IMR-90 (cell line): ENCODE measurements around the gene TRIM33. TPM values are rescaled to one million over a fixed set of nuclear protein-coding genes. Genes with fewer than 3 reads are reported as not detected.
A peak's percentile ranks its signal among the peaks of the same experiment; 100 is the strongest.

Source experiments
- ATAC-seq: fragments of 200-7000 bp; cut with Tn5 transposase; 2 replicates; pipeline ENCODE4 v1.9.1; 2020; ENCODE audit warnings: low read depth, mild to moderate bottlenecking, moderate library complexity
- BruUV-seq: library from RNA; stranded (reverse); fragments of 400-500 nt; replicated peaks from 2 replicates; lab custom pipeline; 2021; lab: Mats Ljungman, UMichigan
- CTCF ChIA-PET: fragments of 300-600 bp; formaldehyde crosslinking; extraction: SDS; loops from one replicate; lab custom pipeline; 2021; ENCODE audit warnings: antibody characterized with exemption; lab: Yijun Ruan, JAX
- POLR2A ChIA-PET: fragments of 300-600 bp; sonication (Branson Sonifier 250); formaldehyde crosslinking; loops from one replicate; lab custom pipeline; 2022; ENCODE audit warnings: antibody characterized with exemption; ENCODE audit not compliant: unreplicated experiment; lab: Charles Lee
- DNase-seq: peaks from one replicate; pipeline ENCODE4 v3.0.0; 2013
- H2AFZ ChIP-seq: replicated peaks from 2 replicates; pipeline ENCODE3; 2013; ENCODE audit warnings: low read length, mild to moderate bottlenecking; ENCODE audit not compliant: poor library complexity
- H2AK5ac ChIP-seq: 2 replicates; pipeline ENCODE4 v1.6.1; 2013; ENCODE audit warnings: low read depth, low read length, inconsistent platforms
- H2AK9ac ChIP-seq: replicated peaks from 2 replicates; pipeline ENCODE3; 2013; ENCODE audit warnings: mild to moderate bottlenecking, low read depth, low read length, moderate library complexity; ENCODE audit not compliant: poor library complexity
- H2BK120ac ChIP-seq: 2 replicates; pipeline ENCODE4 v1.6.1; 2013; ENCODE audit warnings: low read depth, low read length, inconsistent platforms
- H2BK15ac ChIP-seq: 3 replicates; pipeline ENCODE4 v1.6.1; 2013; ENCODE audit warnings: low read depth, low read length, inconsistent platforms
- H2BK20ac ChIP-seq: 2 replicates; pipeline ENCODE4 v1.6.1; 2013; ENCODE audit warnings: low read depth, mild to moderate bottlenecking, inconsistent platforms, low read length, moderate library complexity
- H2BK5ac ChIP-seq: 2 replicates; pipeline ENCODE4 v1.6.1; 2013; ENCODE audit warnings: mild to moderate bottlenecking, low read depth, low read length, inconsistent platforms; ENCODE audit not compliant: poor library complexity, severe bottlenecking
- H3K14ac ChIP-seq: replicated peaks from 2 replicates; pipeline ENCODE4 v1.6.1; 2013; ENCODE audit warnings: low read depth, low read length, inconsistent platforms
- H3K18ac ChIP-seq: 2 replicates; pipeline ENCODE4 v1.6.1; 2013; ENCODE audit warnings: low read depth, low read length, control low read depth
- H3K23ac ChIP-seq: 2 replicates; pipeline ENCODE4 v1.6.1; 2013; ENCODE audit warnings: low read depth, low read length, inconsistent platforms
- H3K27ac ChIP-seq: 2 replicates; pipeline ENCODE4 v1.5.1; 2013; ENCODE audit warnings: mild to moderate bottlenecking, control low read depth, low read length; ENCODE audit not compliant: insufficient read depth
- H3K27me3 ChIP-seq: 2 replicates; pipeline ENCODE4 v1.6.1; 2013; ENCODE audit warnings: low read length; ENCODE audit not compliant: control insufficient read depth, insufficient read depth
- H3K36me3 ChIP-seq: 2 replicates; pipeline ENCODE4 v1.6.1; 2013; ENCODE audit warnings: low read length, mixed read lengths; ENCODE audit not compliant: control insufficient read depth, insufficient read depth
- H3K4ac ChIP-seq: 2 replicates; pipeline ENCODE4 v1.6.1; 2013; ENCODE audit warnings: low read depth, low read length, inconsistent platforms
- H3K4me1 ChIP-seq: 2 replicates; pipeline ENCODE4 v1.6.1; 2013; ENCODE audit warnings: low read length, mixed read lengths; ENCODE audit not compliant: control insufficient read depth, insufficient read depth
- H3K4me2 ChIP-seq: 2 replicates; pipeline ENCODE4 v1.6.1; 2013; ENCODE audit warnings: low read depth, mild to moderate bottlenecking, control low read depth, low read length, moderate library complexity
- H3K4me3 ChIP-seq: 2 replicates; pipeline ENCODE4 v1.5.1; 2013; ENCODE audit warnings: low read depth, mild to moderate bottlenecking, control low read depth, low read length, moderate library complexity; ENCODE audit not compliant: insufficient read depth
- H3K56ac ChIP-seq: 2 replicates; pipeline ENCODE4 v1.6.1; 2013; ENCODE audit warnings: low read length, inconsistent platforms; ENCODE audit not compliant: insufficient read depth; ENCODE audit errors: extremely low read depth
- H3K79me1 ChIP-seq, 2 experiments: 2 replicates each; pipeline ENCODE4 v1.6.1; 2013; ENCODE audit warnings: low read length in 2 of 2, inconsistent platforms in 1 of 2, low read depth in 1 of 2
- H3K9ac ChIP-seq: 2 replicates; pipeline ENCODE4 v1.6.1; 2013; ENCODE audit warnings: low read depth, low read length, control low read depth
- H3K9me1 ChIP-seq: 2 replicates; pipeline ENCODE4 v1.6.1; 2013; ENCODE audit warnings: low read length, inconsistent platforms; ENCODE audit not compliant: insufficient read depth
- H3K9me3 ChIP-seq: 2 replicates; pipeline ENCODE4 v1.6.1; 2013; ENCODE audit warnings: low read length; ENCODE audit not compliant: control insufficient read depth, insufficient read depth
- H4K20me1 ChIP-seq: 2 replicates; pipeline ENCODE4 v1.6.1; 2013; ENCODE audit warnings: low read length, inconsistent platforms; ENCODE audit not compliant: insufficient read depth
- H4K5ac ChIP-seq: 2 replicates; pipeline ENCODE4 v1.6.1; 2013; ENCODE audit warnings: mild to moderate bottlenecking, low read depth, low read length, control low read depth
- H4K8ac ChIP-seq, 2 experiments: 2 replicates each; pipeline ENCODE4 v1.6.1; 2013; ENCODE audit warnings: low read depth in 2 of 2, low read length in 2 of 2, control low read depth in 1 of 2, inconsistent platforms in 1 of 2
- H4K91ac ChIP-seq: 2 replicates; pipeline ENCODE4 v1.6.1; 2013; ENCODE audit warnings: low read depth, low read length, inconsistent platforms; ENCODE audit not compliant: insufficient read depth
- BHLHE40 ChIP-seq: fragments of 150-350 bp; IDR thresholded peaks from 2 replicates; pipeline ENCODE4 v1.6.1; 2016; ENCODE audit warnings: mild to moderate bottlenecking, low read depth, low read length
- CEBPB ChIP-seq: IDR thresholded peaks from 2 replicates; pipeline ENCODE4 v1.6.1; 2012; ENCODE audit warnings: low read depth, low read length, improper control_type of control experiment
- CHD1 ChIP-seq: IDR thresholded peaks from 2 replicates; pipeline ENCODE4 v1.6.1; 2012; ENCODE audit warnings: low read depth, low read length, improper control_type of control experiment
- FOS ChIP-seq: fragments of 150-350 bp; IDR thresholded peaks from 2 replicates; pipeline ENCODE4 v1.6.1; 2016; ENCODE audit warnings: low read depth, low read length
- MAFK ChIP-seq: IDR thresholded peaks from 2 replicates; pipeline ENCODE4 v1.6.1; 2012; ENCODE audit warnings: low read depth, low read length, improper control_type of control experiment
- MAZ ChIP-seq: IDR thresholded peaks from 2 replicates; pipeline ENCODE4 v1.6.1; 2012; ENCODE audit warnings: low read depth, mild to moderate bottlenecking, low read length, improper control_type of control experiment, moderate library complexity, borderline replicate concordance
- MXI1 ChIP-seq: IDR thresholded peaks from 2 replicates; pipeline ENCODE4 v1.6.1; 2012; ENCODE audit warnings: low read depth, mild to moderate bottlenecking, low read length, moderate library complexity, borderline replicate concordance
- NFE2L2 ChIP-seq: fragments of 150-350 bp; IDR thresholded peaks from 2 replicates; pipeline ENCODE4 v1.6.1; 2016; ENCODE audit warnings: low read depth, mild to moderate bottlenecking, low read length
- POLR2A ChIP-seq: IDR thresholded peaks from 2 replicates; pipeline ENCODE4 v1.6.1; 2012; ENCODE audit warnings: mild to moderate bottlenecking, low read depth, low read length
- RAD21 ChIP-seq: IDR thresholded peaks from 2 replicates; pipeline ENCODE4 v1.6.1; 2012; ENCODE audit warnings: low read length, improper control_type of control experiment
- RFX5 ChIP-seq: IDR thresholded peaks from 2 replicates; pipeline ENCODE4 v1.8.0; 2012; ENCODE audit warnings: low read depth, mild to moderate bottlenecking, low read length, moderate library complexity
- SMC3 ChIP-seq: fragments of 150-350 bp; IDR thresholded peaks from 2 replicates; pipeline ENCODE4 v1.6.1; 2016; ENCODE audit warnings: low read depth, mild to moderate bottlenecking, antibody characterized with exemption, low read length, moderate library complexity
- WGBS, 2 experiments: methylation state at CpG; one replicate each; pipeline versions ENCODE4 v1.1.5 to v1.1.7; 2013; ENCODE audit warnings: missing lambda C conversion rate in 2 of 2; ENCODE audit not compliant: insufficient read length in 1 of 2; ENCODE audit errors: extremely low coverage in 2 of 2; 5-methylcytosine and 5-hydroxymethylcytosine counted together
- dilution Hi-C: fragments of 300-500 bp; cut with HindIII; formaldehyde crosslinking; loops from one replicate; pipeline ENCODE4 v1.14.3; 2018; ENCODE audit warnings: low sequenced_read_pairs; ENCODE audit not compliant: unreplicated experiment
- in situ Hi-C: fragments of 300-500 bp; cut with MboI; formaldehyde crosslinking; loops from 3 replicates; pipeline ENCODE4 v1.14.3; 2019; ENCODE audit warnings: low sequenced_read_pairs, inconsistent platforms, mixed read lengths
- intact Hi-C: fragments of 100-400 bp; cut with micrococcal nuclease; formaldehyde crosslinking; loops from 2 replicates; pipeline ENCODE4 v1.10.0; 2022
- polyA plus RNA-seq, 3 experiments: library from polyadenylated mRNA; depleted of rRNA; stranded (reverse); fragments of >200 nt; gene quantifications; 2 replicates each; pipeline ENCODE4 v1.2.3, GENCODE V29; 2012; ENCODE audit warnings: low replicate concordance in 1 of 3
- total RNA-seq: library from RNA; depleted of rRNA; stranded (reverse); fragments of >200 nt; gene quantifications from 2 replicates; pipeline ENCODE4 v1.2.3, GENCODE V29; 2012
- TF ChIP-seq, protein P1 (sequence below): fragments of 150-350 bp; IDR thresholded peaks from 2 replicates; pipeline ENCODE4 v1.6.1; 2017; ENCODE audit warnings: mild to moderate bottlenecking, antibody characterized with exemption, low read length, low read depth
- TF ChIP-seq, protein P2 (sequence below): fragments of 150-350 bp; IDR thresholded peaks from 2 replicates; pipeline ENCODE4 v1.6.1; 2016; ENCODE audit warnings: low read depth, mild to moderate bottlenecking, low read length, moderate library complexity, borderline replicate concordance
- TF ChIP-seq, protein P3 (sequence below): conservative IDR thresholded peaks from 2 replicates; pipeline ENCODE4 v1.5.1; 2012; ENCODE audit warnings: mild to moderate bottlenecking, low read depth, low read length, improper control_type of control experiment

Gene TRIM33
- total and polyA plus RNA-seq, 2 of the 4 experiments (the other 2 are of a cell fraction): 9.5 to 40.1 TPM

DNA sequence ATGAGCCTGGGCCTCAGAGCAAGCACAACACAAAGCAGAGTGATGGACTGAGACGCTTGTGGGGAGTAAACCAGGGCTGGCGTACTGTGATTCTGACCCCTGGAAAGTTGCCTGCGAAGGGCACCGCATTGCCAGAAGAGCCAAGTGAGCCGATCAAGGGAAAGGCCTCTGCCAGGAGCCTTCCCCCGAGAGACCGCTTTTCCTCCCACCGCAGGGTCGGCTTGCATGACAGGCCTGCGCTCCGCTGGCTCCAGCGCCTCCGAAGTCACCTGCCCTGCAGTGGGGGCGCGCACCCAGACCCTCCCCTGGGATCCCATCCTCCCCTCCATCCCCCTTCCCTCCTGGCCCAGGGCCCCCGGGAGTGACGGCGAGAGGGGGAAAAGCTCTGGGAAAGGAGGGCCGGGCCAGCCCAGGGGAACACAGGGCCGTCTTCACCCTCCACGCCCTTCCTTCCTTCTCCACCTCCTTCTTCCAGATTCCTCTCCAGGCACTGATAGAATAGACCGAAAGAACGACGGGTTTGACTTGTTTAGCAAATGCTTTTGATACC, 165.0 kb downstream of the TRIM33 start:
- Histone ChIP-seq H3K18ac (peak overlapping the region; percentile 68), H3K79me1 (no peaks in the 10 kb centered on the region), H4K8ac (peak overlapping the region; percentile 57 to 95), H3K27me3 (peaks cover 3% of the 10 kb centered on the region; the same call in 1 of the 2 replicates), H2AK5ac (peak overlapping the region; percentile 64; the same call in 1 of the 2 replicates), H3K9me3 (no peaks in the 10 kb centered on the region), H3K36me3 (no peaks in the 10 kb centered on the region), H3K27ac (0 out of 2 replicates have a peak overlapping the region, but pooled peaks have one; percentile 8), H3K23ac (peak overlapping the region; percentile 98), H2BK20ac (peak overlapping the region; percentile 96), H3K14ac (peak overlapping the region; percentile 97), H4K20me1 (no peaks in the 10 kb centered on the region), H2BK15ac (peak overlapping the region; percentile 89; the same call in 1 of the 3 replicates), H4K91ac (peak overlapping the region; percentile 95), H2BK120ac (peak overlapping the region; percentile 98), H3K4me1 (peaks cover 6% of the 10 kb centered on the region; the same call in 1 of the 2 replicates), H2AK9ac (peak overlapping the region; percentile 52), H3K9me1 (no peaks in the 10 kb centered on the region; the same call in 1 of the 2 replicates), H3K4ac (peak overlapping the region; percentile 94), H3K9ac (peak overlapping the region; percentile 62), H3K56ac (peak overlapping the region; percentile 75), H2AFZ (peak overlapping the region; percentile 96), H3K4me2 (peak overlapping the region; percentile 79), H2BK5ac (peak overlapping the region; percentile 39), H3K4me3 (peak overlapping the region; percentile 49), H4K5ac (peak overlapping the region; percentile 74)
- 60% methylated on average over 3 of the region's 24 CpGs; no CpG with 5 or more reads in 1 of the 2 experiments for WGBS, 2 experiments
- no peak for DNase-seq
- dilution Hi-C loops (no loop called here), in situ Hi-C loops (no loop called here), intact Hi-C loops (loop anchor here (1.0 to 5.0 kb wide), 7 partner anchors 64 to 369 kb away; partner anchors contain the start of genes DENND2C, OLFML3 and TRIM33)
- peak; percentile 61 for ATAC-seq
- ChIA-PET POLR2A (no interaction called here), CTCF (interaction anchor here (0.7 to 1.9 kb wide), 5 partner anchors 24 to 369 kb away, joined by 3 to 11 read pairs (median 5); no protein-coding TSS in a partner anchor)
- BruUV-seq: no TSS peak
- no peak for TF ChIP-seq POLR2A
- no peak for TF ChIP-seq CHD1
- TF ChIP-seq CEBPB: no peak
- TF ChIP-seq, protein P1, sequence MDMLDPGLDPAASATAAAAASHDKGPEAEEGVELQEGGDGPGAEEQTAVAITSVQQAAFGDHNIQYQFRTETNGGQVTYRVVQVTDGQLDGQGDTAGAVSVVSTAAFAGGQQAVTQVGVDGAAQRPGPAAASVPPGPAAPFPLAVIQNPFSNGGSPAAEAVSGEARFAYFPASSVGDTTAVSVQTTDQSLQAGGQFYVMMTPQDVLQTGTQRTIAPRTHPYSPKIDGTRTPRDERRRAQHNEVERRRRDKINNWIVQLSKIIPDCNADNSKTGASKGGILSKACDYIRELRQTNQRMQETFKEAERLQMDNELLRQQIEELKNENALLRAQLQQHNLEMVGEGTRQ: no peak
- no peak for TF ChIP-seq MAZ
- no peak for TF ChIP-seq MXI1
- TF ChIP-seq NFE2L2: no peak
- TF ChIP-seq, protein P2, sequence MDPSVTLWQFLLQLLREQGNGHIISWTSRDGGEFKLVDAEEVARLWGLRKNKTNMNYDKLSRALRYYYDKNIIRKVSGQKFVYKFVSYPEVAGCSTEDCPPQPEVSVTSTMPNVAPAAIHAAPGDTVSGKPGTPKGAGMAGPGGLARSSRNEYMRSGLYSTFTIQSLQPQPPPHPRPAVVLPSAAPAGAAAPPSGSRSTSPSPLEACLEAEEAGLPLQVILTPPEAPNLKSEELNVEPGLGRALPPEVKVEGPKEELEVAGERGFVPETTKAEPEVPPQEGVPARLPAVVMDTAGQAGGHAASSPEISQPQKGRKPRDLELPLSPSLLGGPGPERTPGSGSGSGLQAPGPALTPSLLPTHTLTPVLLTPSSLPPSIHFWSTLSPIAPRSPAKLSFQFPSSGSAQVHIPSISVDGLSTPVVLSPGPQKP: no peak
- no peak for TF ChIP-seq BHLHE40
- TF ChIP-seq, protein P3, sequence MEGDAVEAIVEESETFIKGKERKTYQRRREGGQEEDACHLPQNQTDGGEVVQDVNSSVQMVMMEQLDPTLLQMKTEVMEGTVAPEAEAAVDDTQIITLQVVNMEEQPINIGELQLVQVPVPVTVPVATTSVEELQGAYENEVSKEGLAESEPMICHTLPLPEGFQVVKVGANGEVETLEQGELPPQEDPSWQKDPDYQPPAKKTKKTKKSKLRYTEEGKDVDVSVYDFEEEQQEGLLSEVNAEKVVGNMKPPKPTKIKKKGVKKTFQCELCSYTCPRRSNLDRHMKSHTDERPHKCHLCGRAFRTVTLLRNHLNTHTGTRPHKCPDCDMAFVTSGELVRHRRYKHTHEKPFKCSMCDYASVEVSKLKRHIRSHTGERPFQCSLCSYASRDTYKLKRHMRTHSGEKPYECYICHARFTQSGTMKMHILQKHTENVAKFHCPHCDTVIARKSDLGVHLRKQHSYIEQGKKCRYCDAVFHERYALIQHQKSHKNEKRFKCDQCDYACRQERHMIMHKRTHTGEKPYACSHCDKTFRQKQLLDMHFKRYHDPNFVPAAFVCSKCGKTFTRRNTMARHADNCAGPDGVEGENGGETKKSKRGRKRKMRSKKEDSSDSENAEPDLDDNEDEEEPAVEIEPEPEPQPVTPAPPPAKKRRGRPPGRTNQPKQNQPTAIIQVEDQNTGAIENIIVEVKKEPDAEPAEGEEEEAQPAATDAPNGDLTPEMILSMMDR: no peak
- no peak for TF ChIP-seq RFX5
- no peak for TF ChIP-seq FOS
- no peak for TF ChIP-seq RAD21
- no peak for TF ChIP-seq MAFK
- TF ChIP-seq SMC3: no peak
